ENCODE measurements around the gene COL7A1.

GRCh38 chr3:48567090-48567489, 28.0 kb downstream of the COL7A1 start:
- TF ChIP-seq CTCF (conservative IDR thresholded peaks at IDR 0.05; ENCODE audit: low read depth in 2 of 2) (no peak), CREB1 (CRISPR knock-in tag; IDR thresholded peaks at IDR 0.05; ENCODE audit: low read depth) (no peak), POLR2AphosphoS5 (IDR thresholded peaks at IDR 0.05; ENCODE audit: low read depth) (no peak), EZH2 (IDR thresholded peaks at IDR 0.05; ENCODE audit: low read depth, unreplicated experiment) (no peak), ZNF331 (CRISPR knock-in tag; IDR thresholded peaks at IDR 0.05; ENCODE audit: low read depth) (no peak)
